Fibroblast of skin of left quadriceps (primary cell): ENCODE results near the gene TANC1.

ENCODE experiments used
- DNase-seq, 2 experiments: peaks; one replicate each; pipeline ENCODE4 v3.0.0-alpha.2; 2013; ENCODE audit warnings: low read depth in 2 of 2

Gene TANC1

GRCh38 chr2:159196393-159196925 lies 228.0 kb downstream of the TANC1 start:
- DNase-seq: no peak

- DNase-seq: no peak
Measured at GRCh38 chr2:159199236-159199635, 230.8 kb downstream of the TANC1 start.

- DNase-seq: no peak
Measured at GRCh38 chr2:159199761-159200465, 231.5 kb downstream of the TANC1 start.

GRCh38 chr2:159200498-159200897 lies 232.1 kb downstream of the TANC1 start:
- no peak for DNase-seq

GRCh38 chr2:159201360-159202063 lies 233.1 kb downstream of the TANC1 start:
- no peak for DNase-seq

- peak; percentile 95 for DNase-seq
Measured at GRCh38 chr2:159202568-159203071, 234.2 kb downstream of the TANC1 start.

GRCh38 chr2:159204381-159205144 lies 236.1 kb downstream of the TANC1 start:
- DNase-seq: no peak

- DNase-seq: no peak
Measured at GRCh38 chr2:159206736-159207380, 238.4 kb downstream of the TANC1 start.

- no peak for DNase-seq
Measured at GRCh38 chr2:159208438-159208837, 240.0 kb downstream of the TANC1 start.

- no peak for DNase-seq
Measured at GRCh38 chr2:159209341-159210306, 241.2 kb downstream of the TANC1 start.

GRCh38 chr2:159211447-159212396 lies 243.3 kb downstream of the TANC1 start:
- DNase-seq: no peak

- DNase-seq: no peak
Measured at GRCh38 chr2:159213296-159213695, 244.9 kb downstream of the TANC1 start.

GRCh38 chr2:159214325-159214865 lies 246.0 kb downstream of the TANC1 start:
- DNase-seq: no peak

GRCh38 chr2:159215116-159215515 lies 246.7 kb downstream of the TANC1 start:
- no peak for DNase-seq

GRCh38 chr2:159217676-159218075 lies 249.2 kb downstream of the TANC1 start:
- no peak for DNase-seq

GRCh38 chr2:159218389-159218788 lies 249.9 kb downstream of the TANC1 start:
- no peak for DNase-seq

- DNase-seq: no peak
Measured at GRCh38 chr2:159219394-159219998, 251.1 kb downstream of the TANC1 start.

- DNase-seq: no peak
Measured at GRCh38 chr2:159224061-159224813, 255.8 kb downstream of the TANC1 start.
